ENCODE measurements around the gene ZBTB20. TPM values are rescaled to one million over a fixed set of nuclear protein-coding genes. Genes with fewer than 3 reads are reported as not detected.

The ZBTB20 gene
- total RNA-seq, 1 donor from 2014 or later, result 15.5 TPM

DNA sequence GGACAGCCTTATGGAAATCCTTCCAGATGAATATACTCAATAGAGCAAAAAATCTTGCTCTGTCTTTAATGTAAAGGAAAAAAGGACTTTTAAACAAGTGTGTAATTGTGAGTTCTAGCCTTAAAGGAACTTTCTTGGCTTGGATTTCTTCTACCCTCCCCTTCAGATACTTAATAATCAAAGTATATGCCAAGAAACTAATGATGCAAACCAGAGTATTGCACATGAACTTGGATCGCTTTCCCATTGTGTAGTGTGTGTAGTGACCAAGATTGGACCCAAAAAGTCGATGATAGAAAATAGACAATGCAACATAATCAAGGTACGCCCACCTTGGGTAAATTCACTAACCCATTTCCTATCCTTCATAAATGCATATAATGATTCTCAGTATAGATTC, 729.4 kb downstream of the ZBTB20 start:
- no peak for DNase-seq (ENCODE audit: low spot score)
- H3K36me3 Mint-ChIP-seq (ENCODE audit: low read depth), result no peaks in the 10 kb centered on the region
- peaks cover 8% of the 10 kb centered on the region for H3K4me1 Mint-ChIP-seq (ENCODE audit: low read depth)
- H3K27me3 Mint-ChIP-seq (ENCODE audit: low read depth), result no peaks in the 10 kb centered on the region
- H3K27ac Mint-ChIP-seq (ENCODE audit: unreplicated experiment), result no peak overlapping the region
- no peak overlapping the region for H3K4me3 Mint-ChIP-seq (ENCODE audit: unreplicated experiment)
- TF ChIP-seq, protein P1, sequence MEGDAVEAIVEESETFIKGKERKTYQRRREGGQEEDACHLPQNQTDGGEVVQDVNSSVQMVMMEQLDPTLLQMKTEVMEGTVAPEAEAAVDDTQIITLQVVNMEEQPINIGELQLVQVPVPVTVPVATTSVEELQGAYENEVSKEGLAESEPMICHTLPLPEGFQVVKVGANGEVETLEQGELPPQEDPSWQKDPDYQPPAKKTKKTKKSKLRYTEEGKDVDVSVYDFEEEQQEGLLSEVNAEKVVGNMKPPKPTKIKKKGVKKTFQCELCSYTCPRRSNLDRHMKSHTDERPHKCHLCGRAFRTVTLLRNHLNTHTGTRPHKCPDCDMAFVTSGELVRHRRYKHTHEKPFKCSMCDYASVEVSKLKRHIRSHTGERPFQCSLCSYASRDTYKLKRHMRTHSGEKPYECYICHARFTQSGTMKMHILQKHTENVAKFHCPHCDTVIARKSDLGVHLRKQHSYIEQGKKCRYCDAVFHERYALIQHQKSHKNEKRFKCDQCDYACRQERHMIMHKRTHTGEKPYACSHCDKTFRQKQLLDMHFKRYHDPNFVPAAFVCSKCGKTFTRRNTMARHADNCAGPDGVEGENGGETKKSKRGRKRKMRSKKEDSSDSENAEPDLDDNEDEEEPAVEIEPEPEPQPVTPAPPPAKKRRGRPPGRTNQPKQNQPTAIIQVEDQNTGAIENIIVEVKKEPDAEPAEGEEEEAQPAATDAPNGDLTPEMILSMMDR (IDR thresholded peaks at IDR 0.05), result no peak
- no peaks in the 10 kb centered on the region for H3K9me3 Mint-ChIP-seq (ENCODE audit: low read depth)

DNA sequence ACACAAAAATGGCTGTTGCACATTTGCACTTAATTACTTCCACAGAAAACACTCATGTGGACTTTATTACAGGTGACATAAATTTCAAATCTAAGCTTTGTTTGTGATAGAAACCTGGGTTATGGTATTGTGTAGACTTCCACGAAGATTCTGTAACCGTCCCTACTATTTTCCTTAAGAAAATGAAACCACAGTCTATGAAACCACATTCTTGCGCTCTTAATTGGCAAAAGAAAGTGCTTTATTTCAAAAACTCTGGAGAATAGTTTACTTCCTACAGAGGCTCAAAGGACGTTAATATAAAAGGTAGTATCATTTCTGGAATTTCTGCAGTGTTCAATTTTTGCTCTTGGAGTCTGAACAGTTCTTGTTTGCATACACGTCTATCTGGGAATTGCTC, 729.8 kb downstream of the ZBTB20 start:
- no peak overlapping the region for H3K27ac Mint-ChIP-seq (ENCODE audit: unreplicated experiment)
- H3K27me3 Mint-ChIP-seq (ENCODE audit: low read depth), result no peaks in the 10 kb centered on the region
- TF ChIP-seq, protein P1 (IDR thresholded peaks at IDR 0.05), result no peak
- peaks cover 12% of the 10 kb centered on the region for H3K4me1 Mint-ChIP-seq (ENCODE audit: low read depth)
- DNase-seq (ENCODE audit: low spot score), result no peak
- H3K4me3 Mint-ChIP-seq (ENCODE audit: unreplicated experiment), result no peak overlapping the region
- H3K9me3 Mint-ChIP-seq (ENCODE audit: low read depth), result no peaks in the 10 kb centered on the region
- no peaks in the 10 kb centered on the region for H3K36me3 Mint-ChIP-seq (ENCODE audit: low read depth)

DNA sequence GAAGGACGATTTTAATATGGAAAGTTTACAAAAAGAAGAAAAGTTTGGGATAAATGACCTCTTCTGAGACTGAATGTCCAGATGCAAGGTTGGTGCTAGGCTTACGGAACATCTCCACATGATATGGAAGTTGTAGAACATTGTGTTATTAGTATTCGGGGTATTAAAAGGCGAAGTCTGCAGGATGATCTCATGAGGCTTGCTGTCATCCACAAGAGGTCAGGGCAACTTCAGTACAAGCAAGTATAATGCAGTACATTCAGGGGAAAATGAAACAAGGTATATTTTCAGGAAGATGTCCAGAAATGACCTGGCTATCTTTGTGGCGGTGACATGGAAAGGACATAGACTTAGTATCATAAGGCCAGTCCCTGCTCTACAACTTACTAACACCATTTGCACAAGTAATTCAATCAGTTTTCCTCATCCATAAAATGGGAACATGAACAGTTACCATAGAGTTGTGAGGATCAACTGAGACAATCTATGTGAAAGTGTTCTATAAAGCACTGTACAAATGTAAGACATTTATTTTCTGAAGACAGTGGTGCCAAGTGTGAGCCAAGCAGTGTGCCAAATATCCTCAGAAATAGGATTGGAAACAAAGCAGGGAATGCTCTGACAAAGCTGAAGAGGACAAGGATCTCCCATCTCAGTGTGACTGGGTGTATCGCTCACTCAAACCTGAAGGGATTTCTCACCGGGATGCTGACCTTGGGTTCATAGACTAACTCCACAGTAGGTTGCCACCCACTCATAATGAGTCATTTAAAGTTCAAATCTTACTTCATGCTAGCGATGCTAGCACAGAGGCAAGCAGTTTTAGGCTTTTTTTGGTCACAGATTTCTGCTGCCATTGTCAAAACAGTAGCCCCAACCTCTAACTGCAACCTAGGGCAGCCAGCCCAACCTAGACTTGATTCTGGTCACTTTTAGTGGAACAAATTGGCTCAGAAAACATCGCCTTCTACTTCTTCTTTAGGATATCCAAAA, 735.0 kb downstream of the ZBTB20 start:
- peaks cover 33% of the 10 kb centered on the region for H3K4me1 Mint-ChIP-seq (ENCODE audit: low read depth)
- H3K9me3 Mint-ChIP-seq (ENCODE audit: low read depth), result no peaks in the 10 kb centered on the region
- no peaks in the 10 kb centered on the region for H3K27me3 Mint-ChIP-seq (ENCODE audit: low read depth)
- H3K36me3 Mint-ChIP-seq (ENCODE audit: low read depth), result no peaks in the 10 kb centered on the region
- TF ChIP-seq, protein P1 (IDR thresholded peaks at IDR 0.05), result peak; percentile 59
- peak overlapping the region; percentile 38 for H3K27ac Mint-ChIP-seq (ENCODE audit: unreplicated experiment)
- no peak for DNase-seq (ENCODE audit: low spot score)
- H3K4me3 Mint-ChIP-seq (ENCODE audit: unreplicated experiment), result no peak overlapping the region

- H3K4me1 Mint-ChIP-seq (ENCODE audit: low read depth), result peaks cover 33% of the 10 kb centered on the region
Measured at GRCh38 chr3:114411190-114411668, 735.9 kb downstream of the ZBTB20 start.

More at GRCh38 chr3:114411190-114411668, 735.9 kb downstream of the ZBTB20 start:
- TF ChIP-seq, protein P1 (IDR thresholded peaks at IDR 0.05), result no peak
- no peak for DNase-seq (ENCODE audit: low spot score)
- H3K27ac Mint-ChIP-seq (ENCODE audit: unreplicated experiment), result peak overlapping the region; percentile 38
- H3K36me3 Mint-ChIP-seq (ENCODE audit: low read depth), result no peaks in the 10 kb centered on the region
- H3K27me3 Mint-ChIP-seq (ENCODE audit: low read depth), result no peaks in the 10 kb centered on the region
- H3K4me3 Mint-ChIP-seq (ENCODE audit: unreplicated experiment), result no peak overlapping the region
- no peaks in the 10 kb centered on the region for H3K9me3 Mint-ChIP-seq (ENCODE audit: low read depth)
